Cortex of kidney (tissue), 1 donor: ENCODE measurements around the gene L1CAM.

Experiments
- DNase-seq: peaks from one replicate; lab custom pipeline; 2025; lab: John Stamatoyannopoulos, UW

The L1CAM gene

DNA sequence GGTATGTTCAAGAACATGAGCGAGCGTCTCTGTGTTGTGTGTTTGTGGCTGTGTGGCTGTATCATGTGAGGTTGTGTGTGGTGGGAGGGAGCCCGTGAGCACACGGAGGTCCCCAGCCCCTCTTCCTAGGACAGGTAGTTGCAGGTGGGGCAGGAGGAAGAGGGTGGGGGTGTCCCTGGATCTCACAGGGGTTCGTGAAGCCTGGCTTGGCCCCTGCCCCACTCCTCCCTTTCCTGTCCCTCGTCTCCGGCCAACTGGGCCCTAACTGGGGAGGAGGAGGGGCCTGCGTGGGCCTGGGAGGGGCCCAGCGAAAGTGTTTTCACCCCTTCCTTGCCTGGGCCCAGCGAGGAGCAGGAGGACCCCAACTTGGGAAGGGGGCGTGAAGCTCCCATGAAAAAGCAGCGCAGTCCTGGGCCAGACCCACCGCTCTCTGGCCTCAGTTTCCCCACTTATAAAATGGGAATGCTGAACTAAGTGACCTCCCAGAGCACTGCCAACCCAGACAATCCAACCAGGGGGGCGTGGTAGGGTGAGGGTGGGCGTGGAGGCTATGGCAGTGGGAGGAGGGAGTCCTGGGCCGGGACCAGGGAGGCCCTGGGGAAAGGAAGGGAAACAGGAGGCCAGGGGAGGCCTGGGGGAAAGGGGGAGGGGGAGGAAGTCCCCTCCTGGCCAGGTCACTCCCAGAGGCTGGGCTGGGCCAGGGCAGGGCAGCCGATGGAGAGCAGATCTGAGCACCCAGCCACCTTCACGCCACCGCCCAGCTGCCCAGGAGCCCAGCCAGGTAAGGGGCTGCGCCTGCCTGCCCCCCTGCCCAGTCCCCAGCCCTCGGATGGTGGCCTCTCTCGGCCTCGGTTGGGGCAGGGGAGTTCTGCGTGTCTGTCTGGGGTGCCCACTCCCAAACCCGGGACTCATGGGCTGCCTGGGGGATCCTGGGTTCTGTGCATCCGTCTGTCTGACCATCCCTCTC, 18.3 kb upstream of the L1CAM start, which contains the start of gene AVPR2:
Gene AVPR2 (plus strand): TSS at position 683 of the 967 bp plus-strand sequence. CDS start 473 bp downstream, outside the sequence.
- no peak for DNase-seq

DNA sequence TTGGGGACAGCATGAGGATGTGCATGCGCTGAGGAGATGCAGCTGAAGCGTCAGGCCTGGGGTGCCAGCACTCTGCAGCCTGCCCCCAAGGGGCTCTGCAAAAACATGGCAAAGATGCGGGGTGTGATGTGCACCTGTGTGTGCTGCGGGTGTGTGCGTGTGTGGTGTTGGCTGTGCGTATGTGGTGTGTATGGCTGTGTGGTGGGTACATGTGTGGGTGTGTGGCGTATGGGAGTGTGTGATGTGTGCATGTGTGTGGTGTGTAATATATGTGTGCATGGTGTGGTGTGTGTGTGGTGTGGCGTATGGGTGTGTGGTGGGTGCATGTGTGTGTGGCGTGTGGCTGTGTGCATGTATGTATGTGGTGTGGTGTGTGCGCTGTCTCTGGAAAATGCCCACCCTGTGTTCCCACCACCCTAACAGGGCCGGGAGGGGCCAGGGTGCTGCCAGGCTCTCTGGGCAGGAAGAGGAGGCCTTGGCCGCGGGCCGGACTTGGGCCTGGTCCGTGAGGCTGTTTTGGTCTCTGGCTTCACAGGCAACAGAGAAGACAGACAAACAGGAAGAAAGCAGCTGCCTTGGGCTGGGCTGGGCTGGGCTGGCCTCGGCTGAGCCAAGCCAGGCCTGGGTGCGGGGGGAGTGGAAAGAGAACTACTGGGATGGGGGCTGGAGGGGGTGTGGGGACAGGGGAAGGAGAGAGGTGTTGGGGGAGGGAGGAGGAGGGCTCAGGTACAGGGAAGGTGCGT, 17.4 kb upstream of the L1CAM start:
- no peak for DNase-seq

DNA sequence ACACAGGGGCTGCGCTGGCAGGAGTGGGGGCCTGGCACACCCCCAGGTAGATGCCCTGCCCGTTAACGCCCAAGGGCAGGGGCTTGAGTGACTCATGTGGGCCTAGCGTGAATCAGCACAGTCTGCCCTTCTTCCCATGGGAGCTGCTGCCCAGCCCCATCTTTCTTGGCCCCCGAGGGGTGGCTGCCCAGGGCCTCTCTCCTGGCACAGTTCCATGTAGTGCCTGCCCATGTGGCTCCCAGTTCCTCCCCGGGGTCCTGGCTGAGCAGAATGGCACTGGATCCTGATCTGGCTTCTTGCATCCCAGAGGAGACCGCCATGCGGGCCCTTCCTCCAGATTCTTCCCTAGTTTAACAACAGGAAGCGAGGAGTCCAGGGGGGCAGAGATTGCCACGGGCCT, 16.4 kb upstream of the L1CAM start:
- DNase-seq = no peak

GRCh38 chrX:153901753-153902140, 15.8 kb upstream of the L1CAM start:
- no peak for DNase-seq

DNA sequence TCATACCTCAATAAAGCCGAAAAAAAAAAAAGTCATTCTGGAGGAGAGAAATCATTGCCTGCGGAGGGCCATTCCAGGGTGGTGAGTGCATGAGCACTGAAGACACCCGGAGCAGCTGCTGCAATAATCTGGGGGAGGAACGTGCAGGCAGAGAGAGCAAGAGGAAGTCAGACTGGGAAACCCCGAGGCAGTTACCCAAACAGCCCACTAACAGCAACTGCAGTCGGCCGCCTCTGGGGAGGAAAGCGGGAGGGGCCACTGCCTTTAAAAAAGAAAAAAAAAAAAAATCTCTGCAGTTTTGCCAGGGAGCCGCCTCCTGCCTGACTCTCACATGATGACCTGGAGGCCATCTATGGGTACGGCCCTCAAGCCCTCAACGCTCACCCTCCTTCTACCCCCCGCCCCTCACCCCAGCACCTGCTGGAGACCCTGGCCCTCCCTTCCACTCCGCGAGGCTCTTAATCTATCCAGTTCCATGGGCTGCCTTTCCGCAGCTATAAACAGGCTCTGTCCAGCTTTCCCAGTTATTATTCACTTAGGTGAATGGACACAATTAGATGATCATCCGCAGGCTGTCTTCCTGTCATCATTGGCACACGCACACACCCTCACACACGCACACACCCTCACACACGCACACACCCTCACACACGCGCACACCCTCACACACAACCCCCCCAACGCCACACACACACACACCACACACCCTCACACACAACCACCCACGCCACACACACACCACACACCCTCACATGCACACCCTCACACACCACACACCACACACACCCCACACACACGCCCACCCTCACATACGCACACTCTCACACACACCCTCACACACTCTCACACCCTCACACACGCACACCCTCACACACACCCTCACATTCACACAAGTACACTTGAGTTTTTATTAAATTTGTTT, 15.1 kb upstream of the L1CAM start:
- DNase-seq = no peak

DNA sequence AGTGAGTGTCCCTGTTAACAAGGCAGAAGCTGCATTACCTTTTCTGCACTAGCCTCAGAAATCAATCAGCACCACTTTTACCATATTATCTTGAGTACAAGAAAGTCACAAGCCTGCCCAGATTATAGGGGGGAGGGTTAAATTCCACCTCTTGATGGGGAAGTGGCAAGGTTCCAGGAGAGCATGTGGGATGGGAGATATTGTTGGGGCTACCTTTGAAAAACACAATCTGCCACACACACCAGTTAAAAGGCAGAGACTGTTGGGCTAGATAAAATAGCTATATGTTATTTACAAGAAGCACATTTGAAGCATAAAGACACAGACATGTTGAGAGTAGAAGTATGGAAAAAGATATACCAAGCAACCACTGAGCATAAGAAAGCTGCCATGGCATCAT, 11.9 kb upstream of the L1CAM start:
- DNase-seq = no peak

GRCh38 chrX:153889123-153889522, 3.1 kb upstream of the L1CAM start:
- DNase-seq = no peak

- no peak for DNase-seq
Observed at GRCh38 chrX:153888344-153888743, 2.4 kb upstream of the L1CAM start.

GRCh38 chrX:153887385-153887784, 1.4 kb upstream of the L1CAM start:
- DNase-seq = no peak

DNA sequence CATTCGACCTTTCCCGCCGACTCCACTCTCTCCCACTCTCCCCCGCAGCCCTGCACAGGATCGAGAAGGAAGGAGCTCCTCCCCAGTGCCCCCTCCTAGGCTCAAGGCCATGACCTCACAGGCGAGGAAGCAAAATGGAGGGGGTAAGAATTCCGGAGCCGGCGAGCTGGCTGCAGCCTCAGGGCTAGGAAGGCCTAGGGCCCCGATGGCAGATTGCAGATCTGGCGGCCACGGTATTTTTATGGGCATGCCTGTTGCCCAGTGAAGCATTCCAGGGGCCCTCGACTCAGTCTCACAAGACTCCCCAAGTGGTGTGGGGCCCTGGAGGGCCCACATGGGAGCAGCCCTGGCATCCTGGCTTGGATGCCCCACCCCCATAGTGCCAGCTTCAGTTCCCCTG, 942 bp upstream of the L1CAM start:
- DNase-seq = no peak

DNA sequence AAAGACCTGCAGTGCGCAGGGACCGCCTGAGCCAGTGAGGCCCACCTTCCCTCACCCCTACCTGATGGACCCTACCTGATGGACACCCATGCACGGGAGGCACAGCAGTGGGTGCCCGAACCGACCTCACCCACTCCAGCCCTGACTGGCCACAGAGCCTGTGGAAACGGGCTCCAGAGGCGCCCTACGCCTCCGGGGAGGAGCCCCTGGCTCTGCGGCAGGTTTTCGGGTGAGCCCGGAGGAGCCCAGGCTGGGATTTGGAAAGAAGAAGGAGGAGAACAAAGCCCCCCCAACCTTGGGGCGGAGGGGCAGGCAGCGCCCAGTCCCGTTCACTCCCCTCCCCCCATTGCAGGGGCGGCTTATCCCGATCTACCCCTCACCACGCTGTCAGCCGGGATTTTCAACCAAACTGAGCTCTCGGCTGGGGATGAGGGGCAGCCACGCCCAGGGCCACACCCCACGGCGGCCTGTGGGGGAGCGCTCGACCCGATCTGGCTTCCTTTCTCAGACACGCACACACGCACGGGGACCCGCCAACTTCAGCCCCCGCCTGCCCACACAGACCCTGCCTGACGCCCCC, 675 bp downstream of the L1CAM start:
- no peak for DNase-seq

- DNase-seq = no peak
Observed at GRCh38 chrX:153884590-153884989, 1.4 kb downstream of the L1CAM start.

DNA sequence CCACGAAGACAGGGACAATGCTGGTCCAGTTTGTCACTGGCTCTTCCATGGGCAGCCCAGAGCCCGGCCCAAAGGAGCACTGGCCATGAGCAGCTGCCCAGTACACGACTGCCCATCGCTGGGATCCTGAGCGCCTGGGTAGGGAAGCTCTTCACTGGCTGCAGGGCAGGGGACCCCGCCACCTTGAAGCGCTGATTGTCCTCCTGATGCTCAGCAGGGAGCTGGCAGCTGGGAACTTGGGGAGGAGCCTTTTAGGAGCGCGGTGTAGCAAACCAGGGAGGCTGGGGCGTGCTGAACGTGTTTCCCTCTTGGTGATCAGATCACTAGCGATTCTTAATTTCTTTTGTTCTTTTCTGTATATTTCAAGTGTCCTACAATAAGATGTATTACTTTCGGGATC, 1.8 kb downstream of the L1CAM start:
- no peak for DNase-seq

GRCh38 chrX:153883163-153883843, 2.7 kb downstream of the L1CAM start:
- no peak for DNase-seq

- no peak for DNase-seq
Observed at GRCh38 chrX:153882557-153882956, 3.4 kb downstream of the L1CAM start.

GRCh38 chrX:153882086-153882498, 3.9 kb downstream of the L1CAM start:
- no peak for DNase-seq

DNA sequence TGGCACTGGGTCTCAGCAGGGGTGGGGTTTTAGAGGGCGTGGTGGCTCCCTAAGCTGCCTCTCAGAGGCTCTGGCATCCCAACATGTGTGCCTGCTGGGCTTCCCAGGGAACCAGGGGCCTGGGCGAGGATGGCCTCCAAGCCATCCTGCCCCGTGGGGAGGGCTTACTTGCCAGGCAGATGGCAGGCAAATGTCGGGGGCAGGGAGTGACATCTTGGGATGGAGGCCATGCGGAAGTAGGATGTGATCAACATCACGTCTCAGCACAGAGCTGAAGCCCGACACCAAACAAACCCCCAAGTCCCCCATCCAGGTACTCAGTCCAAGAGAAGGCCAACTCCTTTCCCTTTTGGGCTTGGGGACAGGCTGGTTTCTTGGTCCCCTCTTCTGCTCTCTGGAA, 4.7 kb downstream of the L1CAM start:
- DNase-seq = no peak

DNA sequence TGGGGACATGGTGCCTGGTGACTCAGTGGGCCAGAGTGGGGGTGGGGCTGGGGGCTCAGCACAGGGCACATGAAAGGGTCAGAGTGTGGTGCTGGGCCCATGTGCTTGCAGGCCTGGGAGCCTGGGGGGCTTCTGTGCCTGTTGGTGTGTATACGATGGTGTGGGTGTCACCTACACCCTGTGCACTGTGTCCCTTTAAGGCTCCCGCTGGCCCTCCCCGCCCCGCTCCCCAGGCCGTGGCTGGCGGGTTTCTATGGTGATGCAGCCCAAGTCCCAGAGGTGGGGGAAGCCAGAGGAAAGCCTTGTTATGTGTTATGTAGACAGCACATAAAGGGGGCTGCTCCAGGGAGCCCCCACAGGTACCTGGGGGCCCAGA, 5.5 kb downstream of the L1CAM start:
- DNase-seq = no peak

- no peak for DNase-seq
Observed at GRCh38 chrX:153879741-153880439, 6.1 kb downstream of the L1CAM start.

- no peak for DNase-seq
Observed at GRCh38 chrX:153878969-153879653, 6.9 kb downstream of the L1CAM start.
